NCI-H2171 treated with DMSO at 0.1 percent for 48 hours (cell line): ENCODE results near the gene MUC2.

Source experiments
- DNase-seq: peaks from one replicate; lab custom pipeline; 2025; lab: John Stamatoyannopoulos, UW

MUC2 gene

GRCh38 chr11:1087961-1088926 is 13.6 kb downstream of the MUC2 start:
- DNase-seq, result no peak

- DNase-seq, result no peak
Measured at GRCh38 chr11:1088927-1089737, 14.5 kb downstream of the MUC2 start.

- no peak for DNase-seq
Measured at GRCh38 chr11:1089738-1090599, 15.3 kb downstream of the MUC2 start.

- DNase-seq, result no peak
Measured at GRCh38 chr11:1090600-1091331, 16.1 kb downstream of the MUC2 start.

- DNase-seq, result no peak
Measured at GRCh38 chr11:1091332-1092083, 16.8 kb downstream of the MUC2 start.

GRCh38 chr11:1092145-1092670 is 17.5 kb downstream of the MUC2 start:
- DNase-seq, result no peak

- DNase-seq, result no peak
Measured at GRCh38 chr11:1092919-1093318, 18.2 kb downstream of the MUC2 start.

GRCh38 chr11:1099519-1100355 is 25.1 kb downstream of the MUC2 start:
- DNase-seq, result no peak

- DNase-seq, result no peak
Measured at GRCh38 chr11:1100417-1101245, 26.0 kb downstream of the MUC2 start.

GRCh38 chr11:1101318-1102089 is 26.8 kb downstream of the MUC2 start:
- no peak for DNase-seq

GRCh38 chr11:1102221-1102971 is 27.7 kb downstream of the MUC2 start:
- no peak for DNase-seq

GRCh38 chr11:1102996-1103395 is 28.3 kb downstream of the MUC2 start:
- DNase-seq, result no peak

- DNase-seq, result no peak
Measured at GRCh38 chr11:1103401-1104360, 29.0 kb downstream of the MUC2 start.

- DNase-seq, result no peak
Measured at GRCh38 chr11:1104411-1105182, 29.9 kb downstream of the MUC2 start.

GRCh38 chr11:1105183-1105565 is 30.5 kb downstream of the MUC2 start:
- DNase-seq, result no peak
